PC-3 (cell line): ENCODE measurements around the gene URB2. TPM values are rescaled to one million over a fixed set of nuclear protein-coding genes. Genes with fewer than 3 reads are reported as not detected.
"Not testable (repeated sequence)": the region's sequence is repeated elsewhere in the genome, so short reads cannot be mapped to it uniquely, and the experiment has no call there.

ENCODE experiments used
- ATAC-seq: fragments of 200-7000 bp; cut with Tn5 transposase; 2 replicates; pipeline ENCODE4 v1.9.1; 2020; ENCODE audit warnings: mild to moderate bottlenecking, moderate library complexity
- BruUV-seq: library from RNA; stranded (reverse); fragments of 400-500 nt; replicated peaks from 2 replicates; lab custom pipeline; 2021; lab: Mats Ljungman, UMichigan
- CTCF ChIA-PET: fragments of 300-600 bp; sonication (Branson Sonifier 250); formaldehyde crosslinking; loops from one replicate; lab custom pipeline; 2022; ENCODE audit warnings: antibody characterized with exemption; lab: Charles Lee
- POLR2A ChIA-PET: fragments of 300-600 bp; sonication (Branson Sonifier 250); formaldehyde crosslinking; loops from one replicate; lab custom pipeline; 2022; ENCODE audit warnings: antibody characterized with exemption; ENCODE audit not compliant: unreplicated experiment; lab: Charles Lee
- DNase-seq: peaks from one replicate; pipeline ENCODE4 v3.0.0-alpha.2; 2015
- H2AFZ ChIP-seq: fragments of 300-600 bp; sonication (generic); 2 replicates; pipeline ENCODE4 v1.6.0; 2016; ENCODE audit warnings: antibody characterized with exemption, low read length
- H3F3A ChIP-seq: fragments of 300-600 bp; sonication (generic); one replicate; pipeline ENCODE4 v1.6.0; 2017; ENCODE audit warnings: antibody characterized with exemption, low read length, control low read depth, mild to moderate bottlenecking; ENCODE audit not compliant: unreplicated experiment
- H3K27ac ChIP-seq: fragments of 300-600 bp; sonication (generic); 2 replicates; pipeline ENCODE4 v1.5.1; 2016; ENCODE audit warnings: mild to moderate bottlenecking, low read length
- H3K27me3 ChIP-seq: fragments of 300-600 bp; sonication (generic); 2 replicates; pipeline ENCODE4 v1.6.1; 2016; ENCODE audit warnings: low read length, mixed read lengths
- H3K36me3 ChIP-seq: fragments of 300-600 bp; sonication (generic); 2 replicates; pipeline ENCODE4 v1.6.1; 2016; ENCODE audit warnings: low read depth, mixed run types, low read length, mixed read lengths
- H3K4me1 ChIP-seq: fragments of 300-600 bp; sonication (generic); 2 replicates; pipeline ENCODE4 v1.5.1; 2016; ENCODE audit warnings: low read length; ENCODE audit not compliant: insufficient read depth
- H3K4me2 ChIP-seq: fragments of 300-600 bp; sonication (generic); 2 replicates; pipeline ENCODE4 v1.6.0; 2016; ENCODE audit warnings: low read length
- H3K4me3 ChIP-seq: fragments of 300-600 bp; sonication (generic); 2 replicates; pipeline ENCODE4 v1.5.1; 2016; ENCODE audit warnings: mild to moderate bottlenecking, low read length, mixed read lengths
- H3K79me2 ChIP-seq: fragments of 300-600 bp; sonication (generic); 2 replicates; pipeline ENCODE4 v1.6.1; 2017; ENCODE audit warnings: low read length, mixed read lengths
- H3K9ac ChIP-seq: fragments of 300-600 bp; sonication (generic); 2 replicates; pipeline ENCODE4 v1.6.0; 2016; ENCODE audit warnings: mild to moderate bottlenecking, low read length
- H3K9me2 ChIP-seq: fragments of 300-600 bp; sonication (generic); replicated peaks from 2 replicates; pipeline ENCODE4 v1.6.1; 2016; ENCODE audit warnings: mixed run types, low read length, mixed read lengths
- H3K9me3 ChIP-seq: fragments of 300-600 bp; sonication (generic); 2 replicates; pipeline ENCODE4 v1.6.1; 2016; ENCODE audit warnings: low read length, mixed read lengths
- H4K20me1 ChIP-seq: fragments of 300-600 bp; sonication (generic); 2 replicates; pipeline ENCODE4 v1.6.1; 2016; ENCODE audit warnings: low read length, mixed read lengths
- CTCF ChIP-seq: fragments of 300-600 bp; sonication (generic); conservative IDR thresholded peaks from 2 replicates; pipeline ENCODE4 v1.5.1; 2017; ENCODE audit warnings: antibody characterized with exemption, low read depth, mild to moderate bottlenecking, low read length
- EZH2 ChIP-seq: fragments of 300-600 bp; sonication (generic); IDR thresholded peaks from one replicate; pipeline ENCODE4 v1.6.1; 2017; ENCODE audit warnings: antibody characterized with exemption, mild to moderate bottlenecking, low read length; ENCODE audit not compliant: unreplicated experiment
- EZH2phosphoT487 ChIP-seq: fragments of 300-600 bp; sonication (generic); IDR thresholded peaks from 2 replicates; pipeline ENCODE4 v1.6.1; 2018; ENCODE audit warnings: mild to moderate bottlenecking, antibody characterized with exemption, low read length, borderline replicate concordance
- intact Hi-C: fragments of 100-400 bp; cut with micrococcal nuclease; formaldehyde crosslinking; loops from 2 replicates; pipeline ENCODE4 v1.9.0; 2023
- total RNA-seq: library from RNA; depleted of rRNA; stranded (reverse); fragments of >200 nt; gene quantifications from 2 replicates; pipeline ENCODE4 v1.2.3, GENCODE V29; 2014; rRNA removed

URB2 gene
- total RNA-seq, 1 experiment from 2014 or later = 26.2 TPM

DNA sequence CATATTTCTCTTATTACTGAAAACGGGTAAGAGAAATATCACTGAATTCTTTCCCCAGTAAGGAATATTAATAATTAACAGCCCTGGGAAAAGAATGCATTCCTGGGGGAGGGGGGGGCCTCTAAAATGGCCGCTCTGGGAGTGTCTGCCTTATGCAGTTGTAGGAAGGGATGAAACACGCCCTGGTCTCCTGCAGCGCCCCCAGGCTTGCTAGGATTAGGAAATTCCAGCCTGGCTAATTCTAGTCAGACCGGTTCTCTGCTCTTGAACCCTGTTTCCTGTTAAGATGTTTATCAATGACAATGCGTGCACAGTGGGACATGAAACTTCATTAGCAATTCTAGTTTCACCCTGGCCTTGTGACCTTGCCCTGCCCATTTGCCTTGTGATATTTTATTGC, 81.1 kb downstream of the URB2 start:
- DNase-seq, H3F3A ChIP-seq, H3K4me2 ChIP-seq, BruUV-seq, H3K9ac ChIP-seq, intact Hi-C loops, H3K9me3 ChIP-seq, CTCF ChIA-PET, ATAC-seq, H3K4me1 ChIP-seq, H3K36me3 ChIP-seq, H3K79me2 ChIP-seq, H3K27me3 ChIP-seq, H3K9me2 ChIP-seq, H3K27ac ChIP-seq, H4K20me1 ChIP-seq, H2AFZ ChIP-seq, POLR2A ChIA-PET, H3K4me3 ChIP-seq: not testable (repeated sequence)

DNA sequence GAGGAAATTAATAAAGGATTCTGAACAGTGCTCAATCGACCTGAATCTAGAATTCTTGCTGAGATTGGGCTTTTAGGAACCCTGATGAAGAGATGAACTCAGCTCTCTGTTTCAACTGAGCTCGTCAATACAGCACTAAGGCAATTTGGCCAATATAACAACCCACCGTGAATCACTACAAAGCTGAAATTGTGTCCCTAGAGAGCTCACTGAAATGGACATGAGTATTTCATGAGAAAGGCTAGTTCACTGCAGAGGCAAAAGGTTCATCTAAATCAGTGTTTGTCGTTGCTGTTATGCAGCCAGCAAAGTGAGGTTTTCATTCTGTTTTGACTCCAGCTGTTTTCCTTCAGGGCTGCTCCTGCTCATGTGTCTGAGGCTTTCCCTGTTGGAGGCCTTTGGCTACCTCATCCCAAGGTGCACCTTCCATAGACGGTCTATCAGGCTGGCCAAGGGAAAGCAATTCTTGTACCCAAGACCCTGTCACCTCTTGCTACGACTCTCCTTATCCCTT, 83.5 kb downstream of the URB2 start:
- ATAC-seq (no peak), DNase-seq (no peak)
- ChIA-PET POLR2A (no interaction called here), CTCF (no interaction called here)
- H3K9ac ChIP-seq = no peak overlapping the region
- peaks cover 7% of the 10 kb centered on the region; the same call in 1 of the 2 replicates for H3K9me3 ChIP-seq
- H3F3A ChIP-seq = no peaks in the 10 kb centered on the region
- H3K4me2 ChIP-seq = no peak overlapping the region
- no peaks in the 10 kb centered on the region for H3K9me2 ChIP-seq
- no peaks in the 10 kb centered on the region for H3K36me3 ChIP-seq
- H4K20me1 ChIP-seq = no peaks in the 10 kb centered on the region
- no peaks in the 10 kb centered on the region for H3K79me2 ChIP-seq
- H3K4me3 ChIP-seq = no peak overlapping the region
- no peaks in the 10 kb centered on the region for H3K27me3 ChIP-seq
- H2AFZ ChIP-seq = no peak overlapping the region
- no peaks in the 10 kb centered on the region for H3K4me1 ChIP-seq
- intact Hi-C loops = no loop called here
- BruUV-seq = no TSS peak
- H3K27ac ChIP-seq = no peak overlapping the region
- TF ChIP-seq CTCF (no peak), EZH2phosphoT487 (no peak), EZH2 (no peak)

Other genes starting within 250 kb of the URB2 start
- 0.80 TPM in 1 of 2 replicates, not detected in the other for gene ACTA1, start 192.2 kb upstream of the URB2 start, total RNA-seq
- 63.6 and 66.5 TPM in 2 replicates for gene NUP133, start 117.9 kb upstream of the URB2 start, total RNA-seq
- 27.4 and 30.4 TPM in 2 replicates for gene ABCB10, start 67.5 kb upstream of the URB2 start, total RNA-seq
- gene TAF5L, start 125 bp upstream of the URB2 start, total RNA-seq = 24.2 and 28.3 TPM in 2 replicates